OCI-LY1 (cell line): ENCODE data around the gene MAGEA11.
"Not testable (repeated sequence)": the region's sequence is repeated elsewhere in the genome, so short reads cannot be mapped to it uniquely, and the experiment has no call there.

Experiments
- EZH2 ChIP-seq: fragments of 200-600 bp; sonication (generic), shearing (Covaris generic); IDR thresholded peaks from 2 replicates; pipeline ENCODE4 v1.8.0; 2017; ENCODE audit warnings: borderline replicate concordance, mixed run types, mild to moderate bottlenecking, antibody characterized with exemption, low read length, moderate library complexity, mixed read lengths
- TF ChIP-seq, protein P1 (sequence below): fragments of 200-600 bp; sonication (generic), shearing (Covaris generic); IDR thresholded peaks from 2 replicates; pipeline ENCODE4 v1.5.1; 2017; ENCODE audit warnings: mild to moderate bottlenecking, antibody characterized with exemption, low read length, moderate library complexity, mixed read lengths

GRCh38 chrX:149675088-149675487 lies 36.8 kb upstream of the MAGEA11 start:
- TF ChIP-seq, protein P1, sequence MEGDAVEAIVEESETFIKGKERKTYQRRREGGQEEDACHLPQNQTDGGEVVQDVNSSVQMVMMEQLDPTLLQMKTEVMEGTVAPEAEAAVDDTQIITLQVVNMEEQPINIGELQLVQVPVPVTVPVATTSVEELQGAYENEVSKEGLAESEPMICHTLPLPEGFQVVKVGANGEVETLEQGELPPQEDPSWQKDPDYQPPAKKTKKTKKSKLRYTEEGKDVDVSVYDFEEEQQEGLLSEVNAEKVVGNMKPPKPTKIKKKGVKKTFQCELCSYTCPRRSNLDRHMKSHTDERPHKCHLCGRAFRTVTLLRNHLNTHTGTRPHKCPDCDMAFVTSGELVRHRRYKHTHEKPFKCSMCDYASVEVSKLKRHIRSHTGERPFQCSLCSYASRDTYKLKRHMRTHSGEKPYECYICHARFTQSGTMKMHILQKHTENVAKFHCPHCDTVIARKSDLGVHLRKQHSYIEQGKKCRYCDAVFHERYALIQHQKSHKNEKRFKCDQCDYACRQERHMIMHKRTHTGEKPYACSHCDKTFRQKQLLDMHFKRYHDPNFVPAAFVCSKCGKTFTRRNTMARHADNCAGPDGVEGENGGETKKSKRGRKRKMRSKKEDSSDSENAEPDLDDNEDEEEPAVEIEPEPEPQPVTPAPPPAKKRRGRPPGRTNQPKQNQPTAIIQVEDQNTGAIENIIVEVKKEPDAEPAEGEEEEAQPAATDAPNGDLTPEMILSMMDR, result not testable (repeated sequence)
- TF ChIP-seq EZH2, result not testable (repeated sequence)
